Stimulated activated CD4-positive, alpha-beta T cell treated with anti-CD3 and anti-CD28 coated beads, Interleukin-15, amount 100 ng/mL, for 24 hours (primary cell): ENCODE data around the gene IFI35.
"Not testable (repeated sequence)": the region's sequence is repeated elsewhere in the genome, so short reads cannot be mapped to it uniquely, and the experiment has no call there.

ENCODE experiments used
- DNase-seq: peaks from one replicate; pipeline ENCODE4 v3.0.0-alpha.2; 2020

The IFI35 gene

DNA sequence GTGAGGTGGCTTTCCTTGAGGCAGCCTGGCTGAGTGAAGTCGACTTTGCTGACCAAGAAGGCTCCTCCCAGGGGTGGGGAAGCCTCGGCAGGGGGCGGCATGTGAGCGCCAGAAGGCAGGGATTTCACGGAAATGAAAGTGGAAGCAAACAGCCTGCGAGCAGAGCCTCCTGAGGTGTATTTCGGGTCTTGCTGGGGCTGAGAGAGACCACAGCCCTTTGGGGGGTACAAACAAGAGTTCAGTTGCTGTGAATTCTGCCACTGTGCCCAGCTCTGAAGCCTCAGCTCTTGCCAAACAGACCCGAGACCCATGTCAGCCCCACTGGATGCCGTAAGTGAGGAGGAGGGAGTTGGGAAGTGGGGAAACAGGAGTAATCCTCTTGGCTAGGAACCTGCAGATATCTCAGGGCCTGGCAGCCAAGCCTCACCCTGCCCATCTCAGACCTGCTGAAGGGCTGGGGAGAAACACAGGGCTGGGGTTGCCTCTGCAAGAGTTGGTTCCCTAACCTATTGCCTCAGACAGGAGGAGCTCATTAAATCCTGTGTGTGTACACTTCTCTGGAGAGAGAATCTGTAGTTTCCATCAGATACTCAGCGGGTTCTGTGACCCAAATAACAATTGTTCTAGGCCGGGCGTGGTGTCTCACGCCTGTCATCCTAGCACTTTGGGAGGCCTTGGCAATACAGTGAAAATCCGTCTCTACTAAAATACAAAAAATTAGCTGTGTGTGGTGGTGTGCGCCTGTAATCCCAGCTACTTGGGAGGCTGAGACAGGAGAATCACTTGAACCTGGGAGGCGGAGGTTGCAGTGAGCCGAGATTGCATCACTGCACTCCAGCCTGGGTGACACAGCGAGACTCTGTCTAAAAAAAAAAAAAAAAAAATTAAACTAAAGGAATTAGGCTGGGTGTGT is at the start of gene IFI35:
Gene IFI35 (plus strand): TSS at position 146 of the 913 bp plus-strand sequence. CDS start 164 bp downstream, at position 310.
- DNase-seq: peak; percentile 90

- peak; percentile 93 for DNase-seq
Observed at GRCh38 chr17:42964161-42964932, 42.2 kb upstream of the IFI35 start, which contains the start of gene AARSD1. Gene AARSD1, minus strand, starts transcription at chr17:42964454. Its CDS starts 14 bp downstream, at chr17:42964440.

- no peak for DNase-seq
Observed at GRCh38 chr17:42967925-42968324, 38.7 kb upstream of the IFI35 start.

- DNase-seq: no peak
Observed at GRCh38 chr17:42969001-42969581, 37.5 kb upstream of the IFI35 start.

GRCh38 chr17:42971589-42971988 is 35.0 kb upstream of the IFI35 start:
- no peak for DNase-seq

- DNase-seq: not testable (repeated sequence)
Observed at GRCh38 chr17:42973323-42973722, 33.3 kb upstream of the IFI35 start.

- DNase-seq: no peak
Observed at GRCh38 chr17:42975265-42975664, 31.3 kb upstream of the IFI35 start.

DNA sequence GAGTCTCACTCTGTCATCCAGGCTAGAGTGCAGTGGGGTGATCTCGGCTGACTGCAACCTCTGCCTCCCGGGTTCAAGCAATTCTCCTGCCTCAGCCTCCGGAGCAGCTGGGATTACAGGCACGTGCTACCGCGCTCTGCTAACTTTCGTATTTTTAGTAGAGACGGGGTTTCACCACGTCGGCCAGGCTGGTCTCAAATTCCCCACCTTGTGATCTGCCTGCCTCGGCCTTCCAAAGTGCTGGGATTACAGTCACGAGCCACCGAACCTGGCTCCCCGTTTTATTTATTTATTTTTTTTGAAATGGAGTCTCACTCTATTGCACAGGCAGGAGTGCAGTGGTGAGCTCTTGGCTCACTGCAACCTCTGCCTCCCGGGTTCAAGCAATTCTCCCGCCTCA is 30.9 kb upstream of the IFI35 start:
- DNase-seq: not testable (repeated sequence)

- peak; percentile 56 for DNase-seq
Observed at GRCh38 chr17:42979511-42980273, 26.9 kb upstream of the IFI35 start, which contains the start of gene PTGES3L. Gene PTGES3L, minus strand, starts transcription at chr17:42980080. Its CDS starts 27 bp downstream, at chr17:42980053.

DNA sequence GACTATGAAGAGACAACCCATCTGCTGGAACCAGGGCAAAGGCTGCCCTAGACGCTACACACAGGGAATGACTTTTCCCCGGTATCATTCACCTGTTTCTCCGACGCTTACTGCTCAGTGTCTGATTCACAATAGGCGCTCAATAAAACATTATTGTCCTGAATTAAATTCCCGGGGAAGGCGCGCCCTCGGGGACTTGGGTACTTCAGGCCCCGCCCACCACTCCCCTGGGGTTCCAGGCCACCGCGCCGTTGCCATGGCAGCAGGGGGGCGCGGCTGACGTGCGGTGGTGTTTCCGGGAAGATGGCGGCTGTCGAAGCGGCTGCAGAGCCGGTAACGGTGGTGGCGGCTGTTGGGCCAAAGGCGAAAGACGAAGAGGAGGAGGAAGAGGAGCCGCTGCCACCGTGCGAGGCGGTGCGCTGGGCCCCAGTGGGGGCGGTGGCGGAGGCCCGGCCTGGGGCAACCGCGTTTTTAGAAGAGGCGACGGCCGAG is 26.3 kb upstream of the IFI35 start, which contains the start of gene RUNDC1:
Gene RUNDC1 (plus strand): TSS at position 292 of the 492 bp plus-strand sequence. CDS start 12 bp downstream, at position 304.
- peak; percentile 95 for DNase-seq

DNA sequence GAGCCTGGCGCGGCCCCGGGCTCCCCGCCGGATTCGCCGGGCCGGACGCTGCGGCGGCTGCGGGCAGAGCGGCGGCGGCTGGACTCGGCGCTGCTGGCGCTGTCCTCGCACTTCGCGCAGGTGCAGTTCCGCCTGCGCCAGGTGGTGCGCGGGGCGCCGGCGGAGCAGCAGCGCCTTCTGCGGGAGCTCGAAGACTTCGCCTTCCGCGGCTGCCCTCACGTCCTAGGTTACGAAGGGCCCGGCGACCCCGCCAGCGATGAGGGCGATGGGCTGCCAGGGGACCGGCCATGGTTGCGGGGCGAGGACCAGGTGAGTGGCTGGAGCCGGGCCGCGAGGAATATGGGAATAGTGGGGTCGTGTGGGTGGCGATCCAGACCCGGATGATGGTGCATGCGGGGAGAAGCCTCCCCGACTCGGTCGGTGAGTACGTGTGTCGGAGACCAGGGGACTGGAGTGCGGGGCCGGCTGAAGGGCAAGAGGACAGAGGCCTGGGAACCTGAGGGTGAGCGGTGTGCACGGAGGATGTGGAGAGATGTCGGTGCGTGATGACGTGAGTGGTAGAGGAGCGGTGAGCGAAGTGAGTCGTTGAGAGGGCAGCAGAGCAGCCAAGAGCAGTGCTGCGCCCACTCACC is 25.7 kb upstream of the IFI35 start:
- DNase-seq: peak; percentile 85

DNA sequence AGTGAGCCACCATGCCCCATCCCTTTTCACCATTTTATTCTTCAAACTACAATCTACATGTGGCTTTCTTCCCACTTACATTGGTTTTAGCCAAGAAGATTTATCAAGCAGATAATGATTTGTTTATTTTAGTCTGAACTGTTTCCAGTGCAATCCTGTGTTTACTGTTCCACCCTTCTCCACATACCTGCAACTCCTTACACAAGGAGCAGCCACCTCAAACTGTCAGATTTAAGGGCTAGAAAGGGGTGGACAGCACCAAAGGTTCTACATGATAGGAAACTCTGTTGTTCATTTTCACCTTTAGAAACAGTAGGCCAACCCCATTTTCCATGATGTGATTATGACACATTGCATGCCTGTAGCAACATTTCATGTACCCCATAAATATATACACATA is 24.3 kb upstream of the IFI35 start:
- no peak for DNase-seq

DNA sequence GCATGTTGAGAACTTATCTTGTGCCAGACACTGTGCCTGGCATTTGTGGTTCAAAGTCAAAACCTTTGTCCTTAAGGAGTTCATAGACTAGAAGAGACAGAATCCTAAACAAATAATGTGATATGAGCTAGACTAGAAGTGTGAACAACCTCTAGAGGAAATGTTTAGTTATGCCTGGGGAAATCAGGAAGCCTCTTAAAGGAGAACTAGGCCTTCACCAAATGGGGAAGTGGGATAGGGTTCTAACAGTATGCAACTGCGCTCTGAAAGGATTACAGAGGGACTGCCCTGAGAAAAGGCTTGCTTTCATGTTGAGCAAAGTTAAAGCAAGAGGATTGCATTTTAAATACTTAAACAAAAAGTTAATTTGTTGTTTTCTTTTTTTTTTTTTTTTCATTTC is 21.4 kb upstream of the IFI35 start:
- DNase-seq: no peak

DNA sequence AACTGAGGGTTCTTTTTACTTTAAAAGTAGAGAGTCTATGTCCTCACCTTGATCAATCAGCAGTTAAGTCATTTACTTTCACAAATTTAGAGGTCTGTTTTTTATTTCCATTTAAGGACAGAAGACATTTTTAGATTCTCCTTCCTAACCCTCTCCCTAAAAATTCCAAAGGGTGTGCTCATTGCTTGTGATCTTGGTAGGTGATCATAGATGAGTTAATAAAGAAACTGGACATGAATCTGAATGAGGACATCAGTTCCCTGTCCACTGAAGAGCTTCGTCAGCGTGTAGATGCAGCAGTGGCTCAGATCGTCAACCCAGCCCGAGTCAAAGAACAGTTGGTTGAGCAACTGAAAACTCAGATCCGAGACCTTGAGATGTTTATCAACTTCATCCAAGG is 17.4 kb upstream of the IFI35 start:
- DNase-seq: no peak

DNA sequence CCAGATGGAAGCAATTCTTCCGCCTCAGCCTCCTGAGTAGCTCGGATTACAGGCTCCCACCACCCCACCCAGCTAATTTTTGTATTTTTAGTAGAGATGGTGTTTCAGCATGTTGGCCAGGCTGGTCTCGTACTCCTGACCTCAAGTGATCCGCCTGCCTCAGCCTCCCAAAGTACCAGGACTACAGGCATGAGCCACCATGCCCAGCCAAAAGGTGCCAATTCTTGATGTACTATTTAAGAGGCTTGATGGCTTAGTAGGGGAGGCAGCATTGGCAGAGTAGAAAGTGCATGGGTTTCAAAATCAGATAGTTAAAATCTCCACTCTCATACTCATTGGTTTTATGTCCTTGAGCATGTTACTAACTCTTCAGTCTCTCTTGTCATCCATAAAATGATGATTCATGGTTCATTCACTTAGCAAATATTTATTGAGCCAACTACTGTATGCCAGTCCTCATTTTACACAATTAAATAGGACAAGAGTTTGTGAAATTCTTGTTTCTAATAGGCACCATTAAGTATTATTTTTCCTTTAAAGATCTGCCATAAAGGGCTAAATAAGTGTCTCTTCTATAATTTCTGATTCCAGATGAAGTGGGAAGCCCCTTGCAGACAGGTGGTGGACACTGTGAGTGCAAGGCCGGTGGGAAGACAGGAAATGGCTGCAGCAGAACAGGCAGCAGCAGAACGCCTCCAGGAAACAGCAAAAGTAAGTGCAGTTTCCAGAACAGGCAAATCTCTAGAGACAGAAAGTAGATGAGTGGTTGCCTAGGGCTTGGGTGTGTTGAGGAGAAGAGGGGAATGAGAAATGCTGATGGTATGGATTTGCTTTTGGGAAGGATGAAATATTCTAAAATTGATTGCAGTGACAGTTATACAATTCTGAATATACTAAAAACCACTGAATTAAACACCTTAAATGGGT is 16.6 kb upstream of the IFI35 start:
- DNase-seq: no peak

GRCh38 chr17:42991471-42991870 is 15.1 kb upstream of the IFI35 start:
- DNase-seq: no peak

DNA sequence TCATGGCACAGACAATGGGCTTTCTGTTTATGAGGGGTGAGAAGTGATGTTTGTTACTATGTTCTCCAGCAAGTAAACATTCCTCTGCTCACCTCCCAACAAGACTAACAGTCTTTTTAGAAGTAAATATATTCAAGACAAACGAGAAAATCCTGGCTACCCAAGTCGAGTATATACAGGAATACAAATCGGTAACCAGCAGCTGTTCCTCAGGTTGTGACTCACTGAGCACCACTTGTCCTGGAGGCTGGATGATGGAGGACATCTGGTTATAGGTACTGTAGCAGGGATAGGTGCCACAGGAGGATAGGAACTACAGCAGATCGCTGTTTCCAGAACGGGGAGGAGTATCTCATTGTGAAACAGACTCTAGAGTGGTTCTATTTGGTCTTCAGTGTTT is 13.7 kb upstream of the IFI35 start:
- no peak for DNase-seq

DNA sequence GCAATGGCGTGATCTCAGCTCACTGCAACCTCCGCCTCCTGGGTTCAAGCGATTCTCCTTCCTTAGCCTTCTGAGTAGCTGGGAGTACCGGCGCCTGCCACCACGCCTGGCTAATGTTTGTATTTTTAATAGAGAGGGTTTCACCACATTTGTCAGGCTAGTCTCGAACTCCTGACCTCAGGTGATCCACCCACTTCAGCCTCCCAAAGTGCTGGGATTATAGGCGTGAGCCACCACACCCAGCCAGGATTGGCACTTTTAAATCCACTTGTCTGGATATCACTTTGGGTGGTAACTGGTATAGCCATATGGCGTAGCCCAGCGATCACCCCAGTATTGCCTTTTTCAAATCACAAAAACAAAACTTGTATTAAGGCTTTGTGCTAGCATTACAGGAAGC is 12.7 kb upstream of the IFI35 start:
- DNase-seq: not testable (repeated sequence)

GRCh38 chr17:42997390-42997983 is 9.1 kb upstream of the IFI35 start:
- DNase-seq: no peak
